Measurements from ENCODE around the gene LSS. TPM values are rescaled to one million over a fixed set of nuclear protein-coding genes. Genes with fewer than 3 reads are reported as not detected.

Gene LSS
- total RNA-seq, 1 donor from 2014 or later: 26.7 TPM

DNA sequence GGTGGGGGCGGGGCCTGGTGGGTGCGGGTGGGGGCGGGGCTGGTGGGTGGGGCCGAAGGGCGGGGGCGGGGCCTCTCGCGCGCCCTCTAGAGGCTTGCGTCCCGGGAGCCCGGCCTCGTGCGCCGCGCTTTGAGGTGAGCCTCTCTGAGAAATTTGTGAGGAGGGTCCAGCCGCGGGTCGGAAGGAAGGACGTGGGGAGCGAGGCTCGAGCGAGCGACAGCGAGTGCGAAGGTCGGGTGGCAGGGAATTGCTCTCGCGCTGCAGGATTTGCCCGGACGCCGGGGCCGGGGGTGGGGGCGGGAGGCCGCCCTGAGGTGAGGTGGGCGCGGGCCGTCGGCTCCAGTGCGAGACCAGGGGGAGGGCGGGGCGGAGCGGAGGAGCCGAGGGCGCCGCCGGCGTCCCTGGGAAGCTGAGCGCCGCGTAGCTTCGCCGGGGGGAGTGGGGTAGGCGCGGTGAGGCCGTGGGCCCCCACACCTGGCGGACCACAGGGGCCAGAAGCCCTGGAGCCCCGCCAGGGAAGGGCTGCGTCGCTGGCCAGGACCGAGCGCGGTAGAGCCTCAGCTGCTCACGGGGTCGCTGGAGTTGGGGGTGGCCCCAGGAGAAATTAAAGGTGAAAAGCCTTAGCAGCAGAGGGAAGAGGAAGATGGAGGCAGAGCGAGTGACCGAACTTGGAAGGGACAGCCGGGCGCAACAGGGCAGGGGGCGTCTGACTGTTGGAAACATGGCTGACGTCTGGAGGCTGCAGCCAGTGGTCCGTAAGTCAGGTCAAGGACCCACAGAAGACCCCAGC lies 754 bp upstream of the LSS start:
- Mint-ChIP-seq H3K9me3 (peaks cover 50% of the 10 kb centered on the region), H3K4me3 (peak overlapping the region; percentile 92), H3K27me3 (ENCODE audit: insufficient read depth, low read depth) (peaks cover 14% of the 10 kb centered on the region), H3K36me3 (peaks cover 58% of the 10 kb centered on the region), H3K4me1 (peaks cover 34% of the 10 kb centered on the region), H3K27ac (peak overlapping the region; percentile 98)
- no peak for DNase-seq (ENCODE audit: low spot score)
- H3K4me1 ChIP-seq: peaks cover 15% of the 10 kb centered on the region
- H2AFZ ChIP-seq (replicated peaks): peak overlapping the region; percentile 88
- H3K9ac ChIP-seq: no peak overlapping the region
- H3K4me3 ChIP-seq: peak overlapping the region; percentile 62
- no peaks in the 10 kb centered on the region for H4K20me1 ChIP-seq (ENCODE audit: low read depth)
- H3K9me3 ChIP-seq (ENCODE audit: low read depth): peaks cover 3% of the 10 kb centered on the region
- H3K27ac ChIP-seq: peak overlapping the region; percentile 64
- H3K27me3 ChIP-seq: no peaks in the 10 kb centered on the region
- H3K79me2 ChIP-seq (ENCODE audit: low read depth): peaks cover 39% of the 10 kb centered on the region
- H3F3A ChIP-seq (ENCODE audit: low read depth): peaks cover 23% of the 10 kb centered on the region
- H3K36me3 ChIP-seq: peaks cover 19% of the 10 kb centered on the region
- TF ChIP-seq, protein P1, sequence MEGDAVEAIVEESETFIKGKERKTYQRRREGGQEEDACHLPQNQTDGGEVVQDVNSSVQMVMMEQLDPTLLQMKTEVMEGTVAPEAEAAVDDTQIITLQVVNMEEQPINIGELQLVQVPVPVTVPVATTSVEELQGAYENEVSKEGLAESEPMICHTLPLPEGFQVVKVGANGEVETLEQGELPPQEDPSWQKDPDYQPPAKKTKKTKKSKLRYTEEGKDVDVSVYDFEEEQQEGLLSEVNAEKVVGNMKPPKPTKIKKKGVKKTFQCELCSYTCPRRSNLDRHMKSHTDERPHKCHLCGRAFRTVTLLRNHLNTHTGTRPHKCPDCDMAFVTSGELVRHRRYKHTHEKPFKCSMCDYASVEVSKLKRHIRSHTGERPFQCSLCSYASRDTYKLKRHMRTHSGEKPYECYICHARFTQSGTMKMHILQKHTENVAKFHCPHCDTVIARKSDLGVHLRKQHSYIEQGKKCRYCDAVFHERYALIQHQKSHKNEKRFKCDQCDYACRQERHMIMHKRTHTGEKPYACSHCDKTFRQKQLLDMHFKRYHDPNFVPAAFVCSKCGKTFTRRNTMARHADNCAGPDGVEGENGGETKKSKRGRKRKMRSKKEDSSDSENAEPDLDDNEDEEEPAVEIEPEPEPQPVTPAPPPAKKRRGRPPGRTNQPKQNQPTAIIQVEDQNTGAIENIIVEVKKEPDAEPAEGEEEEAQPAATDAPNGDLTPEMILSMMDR (IDR thresholded peaks at IDR 0.05): peak; percentile 53
- no peak for TF ChIP-seq EZH2phosphoT487 (IDR thresholded peaks at IDR 0.05)
- H3K4me2 ChIP-seq: peak overlapping the region; percentile 90

DNA sequence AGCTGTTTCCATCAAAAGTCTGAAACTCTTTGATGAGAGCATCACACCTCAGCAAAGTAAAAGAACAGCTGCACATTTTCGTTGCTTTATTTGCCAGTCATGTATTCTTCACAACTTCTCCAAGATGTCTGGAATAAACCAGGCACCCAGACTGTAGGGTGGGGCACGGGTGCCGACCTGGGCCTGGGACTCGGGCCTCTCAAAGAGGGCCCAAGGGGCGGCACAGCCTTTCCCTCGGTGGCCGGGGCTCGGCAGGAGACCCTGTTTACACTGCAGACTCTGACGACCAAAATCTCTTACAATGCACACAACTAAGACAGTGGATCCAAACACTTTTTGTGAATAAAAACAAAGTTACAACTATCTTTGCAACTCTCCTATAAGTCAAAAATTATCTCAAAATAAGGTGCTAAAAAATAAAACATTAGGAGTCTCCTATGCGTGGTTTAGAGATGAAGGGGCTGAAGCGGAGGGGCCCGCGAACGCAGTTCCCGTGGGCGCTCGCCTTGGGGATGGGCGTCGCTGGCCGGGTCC lies 696 bp downstream of the LSS start:
- H3K27ac Mint-ChIP-seq: no peak overlapping the region
- peak overlapping the region; percentile 58 for H2AFZ ChIP-seq (replicated peaks)
- DNase-seq (ENCODE audit: low spot score): peak; percentile 42

DNA sequence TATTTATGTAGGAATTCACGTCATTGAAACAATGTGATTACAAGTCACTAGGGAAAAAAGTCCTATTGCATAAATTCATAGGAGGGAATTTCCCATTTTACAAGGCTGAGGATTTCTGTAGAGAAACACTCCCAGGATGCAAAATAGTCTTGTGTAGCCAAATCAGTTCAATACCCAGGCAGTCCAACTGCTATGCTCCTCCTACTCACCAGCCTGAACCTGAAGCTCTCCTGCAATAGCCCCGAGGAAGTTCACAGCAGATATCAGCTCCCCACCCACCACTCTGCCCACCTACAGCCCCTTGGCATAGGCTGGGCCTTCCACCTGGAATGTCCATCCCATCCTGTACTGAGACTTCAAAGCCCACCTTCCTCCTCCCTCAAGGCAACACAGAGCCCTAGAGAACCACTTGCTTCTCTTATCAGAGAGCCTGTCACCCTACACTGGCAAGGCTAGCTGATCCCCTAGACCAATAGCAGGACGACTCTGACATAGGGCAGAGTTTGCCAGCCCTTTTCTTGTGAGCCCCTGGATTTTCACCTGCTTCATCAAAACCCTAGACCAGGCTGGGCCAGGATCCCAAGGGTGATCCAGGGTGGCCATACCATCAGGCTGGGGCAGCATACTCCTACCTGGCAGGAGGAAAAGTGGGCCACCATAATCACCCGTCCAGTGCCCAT lies 1.5 kb downstream of the LSS start:
- H3K79me2 ChIP-seq (ENCODE audit: low read depth): peaks cover 57% of the 10 kb centered on the region
- no peak overlapping the region for H3K9ac ChIP-seq
- H3K9me3 Mint-ChIP-seq: peaks cover 32% of the 10 kb centered on the region
- H3K27me3 Mint-ChIP-seq (ENCODE audit: insufficient read depth, low read depth): peaks cover 14% of the 10 kb centered on the region
- no peak for DNase-seq (ENCODE audit: low spot score)
- TF ChIP-seq, protein P1 (IDR thresholded peaks at IDR 0.05): no peak
- TF ChIP-seq EZH2 (IDR thresholded peaks at IDR 0.05): no peak
- no peak for TF ChIP-seq EZH2phosphoT487 (IDR thresholded peaks at IDR 0.05)
- H4K20me1 ChIP-seq (ENCODE audit: low read depth): peaks cover 5% of the 10 kb centered on the region
- H3K27ac Mint-ChIP-seq: no peak overlapping the region
- peaks cover 45% of the 10 kb centered on the region for H3K36me3 Mint-ChIP-seq
- H3F3A ChIP-seq (ENCODE audit: low read depth): peaks cover 23% of the 10 kb centered on the region
- H3K4me3 Mint-ChIP-seq: peak overlapping the region; percentile 89
- peak overlapping the region; percentile 70 for H3K4me3 ChIP-seq
- H3K36me3 ChIP-seq: peaks cover 9% of the 10 kb centered on the region
- H2AFZ ChIP-seq (replicated peaks): no peak overlapping the region
- no peak overlapping the region for H3K27ac ChIP-seq
- peak overlapping the region; percentile 90 for H3K4me2 ChIP-seq
- no peaks in the 10 kb centered on the region for H3K27me3 ChIP-seq
- H3K4me1 Mint-ChIP-seq: peaks cover 39% of the 10 kb centered on the region
- peaks cover 3% of the 10 kb centered on the region for H3K9me3 ChIP-seq (ENCODE audit: low read depth)
- peaks cover 15% of the 10 kb centered on the region for H3K4me1 ChIP-seq

More for the DNA sequence above, 696 bp downstream of the LSS start:
- Histone ChIP-seq H3K4me2 (peak overlapping the region; percentile 90), H3K36me3 (peaks cover 9% of the 10 kb centered on the region), H3K9me3 (ENCODE audit: low read depth) (peaks cover 3% of the 10 kb centered on the region), H3K27ac (peak overlapping the region; percentile 82), H3K4me1 (peaks cover 15% of the 10 kb centered on the region), H3F3A (ENCODE audit: low read depth) (peaks cover 23% of the 10 kb centered on the region), H3K27me3 (no peaks in the 10 kb centered on the region), H3K9ac (peak overlapping the region; percentile 9), H4K20me1 (ENCODE audit: low read depth) (no peaks in the 10 kb centered on the region), H3K4me3 (peak overlapping the region; percentile 70), H3K79me2 (ENCODE audit: low read depth) (peaks cover 51% of the 10 kb centered on the region)
- H3K4me1 Mint-ChIP-seq: peaks cover 39% of the 10 kb centered on the region
- TF ChIP-seq, protein P1 (IDR thresholded peaks at IDR 0.05): no peak
- H3K9me3 Mint-ChIP-seq: peaks cover 39% of the 10 kb centered on the region
- H3K4me3 Mint-ChIP-seq: peak overlapping the region; percentile 89
- H3K36me3 Mint-ChIP-seq: peaks cover 49% of the 10 kb centered on the region
- H3K27me3 Mint-ChIP-seq (ENCODE audit: insufficient read depth, low read depth): peaks cover 14% of the 10 kb centered on the region

Measured in neural progenitor cell (in vitro differentiated cells).